SK-N-MC (cell line): ENCODE data around the gene AMIGO1.
"Not testable (repeated sequence)": the region's sequence is repeated elsewhere in the genome, so short reads cannot be mapped to it uniquely, and the experiment has no call there.

Experiments used
- DNase-seq: peaks from one replicate; pipeline ENCODE4 v3.0.0-alpha.2; 2011; ENCODE audit warnings: low read depth, low spot score
- H3K27ac ChIP-seq: fragments of 200-600 bp; sonication (generic); 2 replicates; pipeline ENCODE4 v1.5.1; 2016; ENCODE audit warnings: mixed run types
- H3K36me3 ChIP-seq: fragments of 200-600 bp; sonication (generic); 2 replicates; pipeline ENCODE4 v1.6.1; 2017; ENCODE audit warnings: antibody characterized with exemption, low read length, mixed read lengths; ENCODE audit not compliant: insufficient read depth
- H3K4me3 ChIP-seq: fragments of 200-600 bp; sonication (generic); 2 replicates; pipeline ENCODE4 v1.5.1; 2016
- H3K9ac ChIP-seq: fragments of 200-600 bp; sonication (generic); 2 replicates; pipeline ENCODE4 v1.8.0; 2017; ENCODE audit warnings: mixed run types, mixed read lengths; ENCODE audit not compliant: insufficient read length
- H3K9me3 ChIP-seq: fragments of 200-600 bp; sonication (generic); 2 replicates; pipeline ENCODE4 v1.6.1; 2017; ENCODE audit warnings: low read depth, mild to moderate bottlenecking, antibody characterized with exemption, low read length, moderate library complexity, mixed read lengths
- EZH2 ChIP-seq: fragments of 200-600 bp; sonication (generic); IDR thresholded peaks from one replicate; pipeline ENCODE4 v1.6.1; 2017; ENCODE audit warnings: antibody characterized with exemption
- FOXP2 ChIP-seq: optimal IDR thresholded peaks from 2 replicates; pipeline ENCODE3; 2011; ENCODE audit warnings: mild to moderate bottlenecking, moderate library complexity; ENCODE audit not compliant: insufficient read depth; ENCODE audit errors: extremely low read length, control extremely low read depth
- POLR2AphosphoS5 ChIP-seq: IDR thresholded peaks from 2 replicates; pipeline ENCODE4 v1.6.1; 2012; ENCODE audit warnings: mild to moderate bottlenecking, low read depth, low read length, borderline replicate concordance

AMIGO1 gene

DNA sequence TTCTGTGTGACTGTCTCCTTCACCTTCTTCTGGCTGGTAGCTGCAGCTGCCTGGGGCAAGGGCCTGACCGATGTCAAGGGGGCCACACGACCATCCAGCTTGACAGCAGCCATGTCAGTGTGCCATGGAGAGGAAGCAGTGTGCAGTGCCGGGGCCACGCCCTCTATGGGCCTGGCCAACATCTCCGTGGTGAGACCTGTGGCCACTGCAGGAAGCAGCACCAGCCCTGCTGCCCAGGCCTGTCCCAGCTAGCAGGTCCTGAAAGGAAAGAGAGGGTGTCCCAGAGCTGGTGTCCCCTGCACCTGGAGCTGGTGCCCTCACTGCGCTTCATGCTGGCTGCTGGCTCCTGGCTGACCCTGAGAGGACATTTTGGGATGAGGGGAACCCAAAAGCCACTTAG lies 31.7 kb downstream of the AMIGO1 start:
- no peak overlapping the region for H3K9ac ChIP-seq
- H3K36me3 ChIP-seq: no peaks in the 10 kb centered on the region
- H3K27ac ChIP-seq: no peak overlapping the region
- no peak overlapping the region for H3K4me3 ChIP-seq
- DNase-seq: no peak
- no peak for TF ChIP-seq EZH2
- TF ChIP-seq POLR2AphosphoS5: no peak
- TF ChIP-seq FOXP2: no peak
- no peaks in the 10 kb centered on the region for H3K9me3 ChIP-seq

DNA sequence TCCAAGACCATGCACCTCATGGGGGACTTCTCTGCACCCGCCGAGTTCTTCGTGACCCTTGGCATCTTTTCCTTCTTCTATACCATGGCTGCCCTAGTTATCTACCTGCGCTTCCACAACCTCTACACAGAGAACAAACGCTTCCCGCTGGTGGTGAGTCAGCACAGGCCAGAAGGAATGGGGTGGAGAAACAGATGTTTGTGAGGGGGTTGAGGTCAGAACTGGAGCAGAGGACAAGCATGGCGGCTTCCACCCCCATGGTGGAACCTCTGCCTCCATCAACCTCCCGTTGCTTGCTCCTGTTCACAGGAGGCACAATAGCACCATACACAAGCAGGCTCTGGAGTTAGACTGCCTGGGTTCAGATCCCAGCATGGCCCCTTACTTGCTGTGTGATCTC lies 32.7 kb downstream of the AMIGO1 start:
- Histone ChIP-seq H3K9me3 (no peaks in the 10 kb centered on the region), H3K4me3 (no peak overlapping the region), H3K9ac (no peak overlapping the region), H3K36me3 (no peaks in the 10 kb centered on the region), H3K27ac (no peak overlapping the region)
- DNase-seq: no peak
- no peak for TF ChIP-seq EZH2
- TF ChIP-seq POLR2AphosphoS5: no peak
- no peak for TF ChIP-seq FOXP2

DNA sequence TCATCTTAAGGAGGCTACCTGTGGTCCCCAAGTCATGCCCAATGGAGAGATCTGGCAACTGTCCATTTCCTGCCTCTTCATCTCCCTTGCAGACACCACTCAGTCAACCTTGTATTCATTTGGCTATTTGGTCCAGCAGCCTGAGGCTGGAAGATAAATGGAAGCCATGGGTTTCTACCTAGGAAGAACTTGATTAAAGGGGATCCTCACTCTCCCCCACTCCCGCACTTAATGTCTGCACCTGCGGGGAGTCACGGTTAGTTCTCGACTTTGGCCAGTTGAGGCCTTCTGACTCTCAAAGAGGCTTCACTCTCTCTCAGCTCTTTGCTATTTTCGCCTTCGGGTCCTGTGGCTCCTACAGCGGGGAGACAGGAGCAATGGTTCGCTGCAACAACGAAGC lies 34.3 kb downstream of the AMIGO1 start:
- Histone ChIP-seq H3K9me3 (no peaks in the 10 kb centered on the region), H3K36me3 (no peaks in the 10 kb centered on the region), H3K9ac (no peak overlapping the region), H3K27ac (no peak overlapping the region), H3K4me3 (no peak overlapping the region)
- no peak for TF ChIP-seq EZH2
- TF ChIP-seq FOXP2: no peak
- no peak for DNase-seq

DNA sequence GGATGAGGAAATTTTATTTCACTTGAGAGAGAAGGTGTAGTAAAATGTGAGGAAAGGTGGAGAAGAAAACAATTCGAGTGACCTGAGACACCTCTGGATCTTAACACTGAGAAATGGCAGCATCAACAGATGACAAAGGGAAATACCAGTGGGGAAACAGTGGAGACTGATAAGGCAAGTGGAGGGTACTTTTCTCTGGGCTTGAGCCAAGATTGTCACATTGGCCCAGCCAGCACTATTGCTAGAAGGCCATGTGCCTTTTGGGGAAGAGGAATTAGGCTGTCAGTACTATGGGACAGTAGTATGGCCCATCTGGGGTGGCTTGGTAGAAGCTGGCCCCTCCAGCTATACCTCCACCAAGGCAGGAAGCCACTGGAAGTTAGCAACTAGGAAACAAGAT lies 34.8 kb downstream of the AMIGO1 start:
- H3K9me3 ChIP-seq: no peaks in the 10 kb centered on the region
- no peak overlapping the region for H3K27ac ChIP-seq
- no peaks in the 10 kb centered on the region for H3K36me3 ChIP-seq
- no peak overlapping the region for H3K9ac ChIP-seq
- no peak for DNase-seq
- no peak for TF ChIP-seq POLR2AphosphoS5
- no peak for TF ChIP-seq FOXP2
- TF ChIP-seq EZH2: no peak
- H3K4me3 ChIP-seq: no peak overlapping the region

DNA sequence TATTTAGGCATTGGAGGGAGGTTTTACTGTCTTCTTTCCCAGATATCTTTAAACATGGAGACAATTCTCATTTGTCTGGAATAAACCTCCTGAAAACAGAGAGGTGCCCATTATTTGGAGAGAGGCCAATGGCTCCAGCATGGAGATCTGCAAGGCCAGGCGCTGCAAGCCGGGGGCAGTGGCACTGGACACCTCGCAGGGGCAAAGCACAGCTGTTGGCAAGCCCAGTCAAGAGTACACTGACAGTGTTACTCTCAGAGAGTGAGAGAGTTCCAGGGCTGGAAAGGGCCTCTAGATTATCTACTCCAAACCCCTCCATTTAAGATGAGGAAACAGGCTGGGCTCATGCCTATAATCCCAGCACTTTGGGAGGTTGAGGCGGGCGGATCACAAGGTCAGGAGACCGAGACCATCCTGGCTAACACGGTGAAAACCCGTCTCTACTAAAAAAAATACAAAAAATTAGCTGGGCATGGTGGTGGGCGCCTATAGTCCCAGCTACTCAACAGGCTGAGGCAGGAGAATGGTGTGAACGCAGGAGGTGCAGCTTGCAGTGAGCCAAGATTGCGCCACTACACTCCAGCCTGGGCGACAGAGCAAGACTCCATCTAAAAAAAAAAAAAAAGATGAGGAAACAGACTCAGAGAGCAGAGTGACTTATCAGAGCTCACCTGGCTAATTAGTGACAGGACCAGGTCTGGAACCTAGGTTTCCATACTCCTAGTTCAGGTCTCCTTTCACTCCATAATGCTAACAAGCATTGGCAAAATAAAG lies 36.1 kb downstream of the AMIGO1 start:
- H3K9me3 ChIP-seq: not testable (repeated sequence)

DNA sequence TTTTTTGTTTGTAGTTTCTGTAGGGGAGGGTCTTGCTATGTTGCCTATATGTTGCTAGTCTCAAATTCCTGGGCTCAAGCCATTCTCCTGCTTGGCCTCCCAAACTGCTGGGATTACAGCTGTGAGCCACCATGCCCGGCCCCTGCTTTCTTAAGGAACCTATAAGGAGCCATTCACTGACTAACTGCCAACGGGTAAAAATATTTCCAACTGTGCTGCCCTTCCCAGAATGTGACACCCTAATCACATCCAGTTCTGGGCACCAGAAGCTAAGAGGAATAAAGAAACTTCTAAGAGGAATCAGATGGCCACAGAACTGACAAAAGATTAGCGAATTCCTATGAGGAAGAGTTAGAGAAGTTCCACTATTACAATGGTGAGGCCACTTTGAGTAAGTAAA lies 36.7 kb downstream of the AMIGO1 start:
- H3K9ac ChIP-seq: no peak overlapping the region
- no peak for TF ChIP-seq EZH2
- no peak for TF ChIP-seq FOXP2
- no peak for TF ChIP-seq POLR2AphosphoS5
- H3K36me3 ChIP-seq: no peaks in the 10 kb centered on the region
- no peaks in the 10 kb centered on the region for H3K9me3 ChIP-seq
- no peak overlapping the region for H3K4me3 ChIP-seq
- no peak for DNase-seq
- H3K27ac ChIP-seq: no peak overlapping the region

More for the DNA sequence above, 36.1 kb downstream of the AMIGO1 start:
- DNase-seq, H3K9ac ChIP-seq, H3K27ac ChIP-seq, H3K4me3 ChIP-seq, H3K36me3 ChIP-seq: not testable (repeated sequence)

DNA sequence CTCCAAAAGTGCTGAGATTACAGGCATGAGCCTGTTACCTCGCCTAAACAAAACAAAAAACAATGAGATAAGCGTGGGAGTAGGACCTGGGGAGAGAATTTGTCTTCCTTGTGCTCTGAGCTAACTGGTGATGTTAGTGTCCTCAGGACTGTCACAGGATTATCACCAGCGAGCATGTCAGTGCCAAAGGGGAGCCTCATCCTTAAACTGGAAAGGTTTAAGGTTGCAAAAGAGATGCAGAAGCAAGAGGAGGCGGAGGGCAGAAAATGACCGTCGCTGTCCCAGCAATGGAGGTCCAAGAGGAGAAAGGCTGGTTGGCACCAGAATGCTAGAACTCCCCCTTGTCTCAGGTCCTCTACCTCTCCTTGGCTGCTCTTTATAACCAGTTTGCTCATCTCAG lies 39.3 kb downstream of the AMIGO1 start:
- TF ChIP-seq FOXP2 (no peak), EZH2 (no peak), POLR2AphosphoS5 (no peak)
- DNase-seq: no peak
- H3K27ac ChIP-seq: no peak overlapping the region
- H3K9me3 ChIP-seq: no peaks in the 10 kb centered on the region
- H3K4me3 ChIP-seq: no peak overlapping the region
- H3K36me3 ChIP-seq: no peaks in the 10 kb centered on the region
- H3K9ac ChIP-seq: no peak overlapping the region

DNA sequence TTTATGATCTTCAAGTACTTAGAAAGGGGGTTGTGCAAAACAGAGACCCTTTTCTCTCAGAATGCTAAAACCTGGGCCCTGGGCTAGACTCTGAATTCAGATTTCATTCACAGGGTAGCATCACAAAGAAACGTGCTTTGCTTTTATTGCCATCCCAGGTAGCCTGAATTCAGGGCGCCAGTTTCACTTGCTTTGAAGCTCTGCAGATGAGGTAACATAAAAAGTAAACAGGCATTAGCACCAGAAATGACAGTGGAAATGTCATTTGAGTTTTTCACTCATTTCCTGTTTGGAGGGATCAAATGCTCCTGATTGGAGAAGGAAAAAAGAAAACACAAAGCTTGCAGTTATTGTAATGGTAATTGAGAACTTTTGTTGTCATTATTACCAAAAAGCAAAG lies 40.6 kb downstream of the AMIGO1 start:
- no peak for DNase-seq
- no peak for TF ChIP-seq FOXP2
- TF ChIP-seq POLR2AphosphoS5: no peak
- TF ChIP-seq EZH2: no peak

DNA sequence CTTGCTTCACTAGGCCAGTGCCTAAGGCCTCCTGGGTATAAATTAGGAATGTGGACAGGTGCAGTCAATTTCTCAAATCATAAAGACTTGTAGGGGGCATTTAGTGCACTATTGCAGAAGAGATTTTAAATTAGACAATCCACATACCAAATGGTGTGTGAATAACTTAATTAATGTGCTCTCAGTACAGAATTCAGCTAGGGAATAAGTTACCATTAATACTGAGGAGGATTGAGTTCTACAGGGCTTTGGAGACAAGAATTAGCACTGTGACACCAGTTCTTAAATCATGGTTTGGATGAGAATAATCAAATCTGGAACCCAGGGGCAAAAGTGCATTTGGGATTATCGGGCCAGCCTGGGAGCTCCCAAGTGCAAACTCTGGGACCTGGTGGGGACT lies 41.5 kb downstream of the AMIGO1 start:
- no peak for DNase-seq
- Histone ChIP-seq H3K27ac (no peak overlapping the region), H3K9me3 (no peaks in the 10 kb centered on the region), H3K36me3 (no peaks in the 10 kb centered on the region), H3K4me3 (no peak overlapping the region), H3K9ac (no peak overlapping the region)
- TF ChIP-seq FOXP2 (no peak), EZH2 (no peak)

More for the DNA sequence above, 40.6 kb downstream of the AMIGO1 start:
- no peak overlapping the region for H3K9ac ChIP-seq
- no peaks in the 10 kb centered on the region for H3K9me3 ChIP-seq
- no peak overlapping the region for H3K4me3 ChIP-seq
- no peak overlapping the region for H3K27ac ChIP-seq
- no peaks in the 10 kb centered on the region for H3K36me3 ChIP-seq

DNA sequence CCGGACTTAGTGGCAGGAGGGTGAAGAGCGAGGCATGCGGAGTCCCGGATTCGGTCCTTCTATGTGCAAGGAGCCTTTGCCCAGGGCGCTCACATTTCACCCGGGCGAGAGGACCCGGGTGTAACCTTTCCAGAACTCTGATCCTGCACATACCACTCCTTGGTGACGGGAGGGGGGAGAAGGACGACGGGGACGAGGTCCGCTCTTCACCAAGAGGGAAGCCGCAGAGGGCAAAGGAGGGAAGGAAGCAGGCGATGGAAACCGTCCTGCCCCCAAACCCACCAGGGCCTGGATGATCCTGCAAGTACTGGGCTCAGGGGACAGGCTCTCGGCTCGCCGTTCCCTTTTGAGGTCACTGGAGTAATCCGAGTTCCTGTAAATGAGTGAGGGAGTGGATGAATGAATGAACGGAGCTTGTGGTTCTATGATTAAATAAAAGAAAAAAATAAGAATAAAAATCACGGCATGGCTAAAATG lies 42.2 kb downstream of the AMIGO1 start:
- Histone ChIP-seq H3K9me3 (no peaks in the 10 kb centered on the region), H3K4me3 (no peak overlapping the region), H3K36me3 (no peaks in the 10 kb centered on the region), H3K27ac (no peak overlapping the region), H3K9ac (no peak overlapping the region)
- no peak for TF ChIP-seq FOXP2
- DNase-seq: no peak
